ENCODE data around the gene TRPV3.
"Not testable (repeated sequence)": the region's sequence is repeated elsewhere in the genome, so short reads cannot be mapped to it uniquely, and the experiment has no call there.

TRPV3 gene

DNA sequence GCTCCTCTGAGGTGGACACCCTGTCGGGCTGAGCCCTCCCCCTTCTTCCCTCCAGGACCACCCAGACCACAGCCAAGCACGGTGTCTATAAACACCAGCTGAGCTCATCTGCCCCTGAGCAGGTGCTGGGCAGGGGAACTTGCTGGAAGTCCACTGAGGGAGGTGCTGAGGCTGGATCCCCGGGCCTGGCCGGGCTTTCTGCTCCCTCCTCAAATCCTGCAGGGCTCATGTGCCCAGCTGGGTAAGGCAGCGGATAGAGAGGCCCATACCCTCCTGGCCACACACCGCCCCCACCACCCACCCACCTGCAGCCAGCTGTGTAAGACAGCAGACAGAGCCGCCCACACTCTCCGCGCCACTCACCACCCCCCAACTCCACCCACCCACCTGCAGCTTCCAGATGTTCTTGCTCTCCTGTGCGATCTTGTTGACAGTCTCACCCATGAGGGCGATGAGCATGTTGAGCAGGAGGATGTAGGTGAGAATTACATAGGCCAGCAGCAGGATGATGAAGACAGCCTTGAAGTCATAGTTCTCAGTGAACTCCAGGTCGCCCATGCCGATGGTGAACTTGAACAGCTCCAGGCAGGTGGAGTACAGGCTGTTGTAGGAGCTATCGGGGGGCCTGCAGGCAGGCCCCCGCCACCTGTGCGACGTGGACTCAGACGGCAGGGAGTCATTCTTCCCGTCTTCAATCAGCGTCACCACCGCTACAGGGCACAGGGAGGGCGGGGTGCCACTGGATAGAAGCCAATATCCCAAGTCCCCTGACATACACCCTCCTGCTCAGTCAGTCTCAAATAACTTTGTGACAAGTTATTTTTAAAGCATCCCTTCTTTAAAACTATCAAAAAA lies 15.9 kb upstream of the TRPV3 start:
- no peak for DNase-seq

DNA sequence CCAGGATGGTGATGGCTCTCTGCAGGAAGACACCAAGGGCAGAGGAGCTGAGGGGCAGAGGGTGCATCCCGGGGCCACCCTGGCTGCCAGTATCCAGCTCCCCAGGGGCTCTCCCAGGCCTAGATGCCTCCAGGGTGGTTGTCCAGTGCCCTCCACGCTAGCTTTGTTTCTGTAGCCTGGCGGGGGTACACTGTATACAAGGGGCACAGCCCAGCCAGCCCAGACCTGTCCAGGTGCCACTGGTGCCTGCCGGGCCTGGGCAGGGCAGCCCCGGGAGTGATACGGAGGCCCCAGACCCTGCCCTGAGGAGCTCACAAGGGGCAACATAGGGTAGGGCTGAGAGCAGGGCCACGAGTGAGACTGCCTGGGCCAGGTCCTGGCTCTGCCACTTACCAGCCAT lies 14.6 kb upstream of the TRPV3 start:
- no peak for DNase-seq

DNA sequence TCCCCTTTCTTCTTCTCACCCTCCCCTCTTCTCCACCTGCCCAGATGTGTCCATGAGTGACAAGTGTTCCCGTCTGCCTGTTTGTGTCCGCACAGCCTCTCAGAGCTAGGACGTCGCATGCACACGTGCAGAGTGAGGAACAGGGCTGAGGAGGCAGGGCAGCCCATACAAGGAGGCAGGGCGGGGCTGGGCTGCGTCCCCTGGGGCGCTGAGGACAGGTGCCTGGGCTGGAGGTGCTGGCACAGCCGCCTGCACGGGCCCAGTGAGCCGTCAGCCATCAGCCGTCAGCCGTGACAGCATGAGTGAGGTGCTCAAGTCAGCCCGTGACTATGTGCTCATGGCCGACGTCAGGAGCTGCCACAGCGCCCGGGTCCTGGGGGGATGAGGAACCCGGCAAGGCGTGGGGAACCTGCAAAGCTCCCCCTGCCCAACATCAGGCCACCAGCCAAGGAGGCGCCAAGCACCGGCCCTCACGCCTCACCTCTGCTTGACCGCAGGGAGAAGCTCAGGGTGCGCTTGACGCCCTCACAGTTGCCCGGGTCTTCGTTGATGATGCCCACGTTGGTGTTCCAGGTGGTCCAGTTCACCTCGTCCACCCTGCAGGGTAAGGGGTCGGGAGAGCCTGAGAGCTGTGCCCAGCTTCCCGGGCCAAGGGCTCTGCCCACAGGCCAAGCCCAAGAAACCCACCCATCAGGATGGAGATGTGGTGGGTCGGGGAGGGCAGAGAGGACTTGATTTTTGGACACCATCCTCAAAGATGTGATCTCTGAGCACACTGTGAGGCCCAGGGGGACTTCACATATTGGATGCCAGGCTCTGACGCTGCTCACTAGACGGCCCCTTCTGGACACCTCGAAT lies 13.7 kb upstream of the TRPV3 start:
- DNase-seq = no peak

DNA sequence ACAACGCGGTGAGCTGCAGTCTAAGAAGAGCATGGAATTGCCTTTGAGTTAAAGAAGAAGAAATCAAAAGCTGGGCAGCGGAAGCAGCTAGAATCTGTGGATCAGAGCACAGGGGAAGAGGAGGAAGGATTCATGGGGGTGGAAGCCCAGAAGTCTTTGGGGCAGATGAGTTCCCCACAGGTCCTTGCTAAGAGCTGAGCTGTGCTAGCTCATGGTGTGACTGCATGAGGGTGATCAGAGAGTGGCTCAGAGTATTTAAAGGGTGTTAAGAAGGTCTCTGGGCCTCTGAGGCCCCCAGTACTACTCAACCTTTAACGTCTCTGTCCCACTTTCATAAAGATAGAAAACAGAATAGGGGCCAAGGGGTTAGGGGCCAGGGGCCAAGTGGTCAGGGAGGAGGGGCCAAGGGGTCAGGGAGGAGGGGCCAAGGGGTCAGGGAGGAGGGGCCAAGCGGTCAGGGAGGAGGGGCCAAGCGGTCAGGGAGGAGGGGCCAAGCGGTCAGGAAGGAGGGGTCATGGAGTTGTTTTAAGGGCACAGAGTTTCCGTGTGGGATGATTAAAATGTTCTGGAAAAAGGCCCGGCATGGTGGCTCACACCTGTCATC lies 12.0 kb upstream of the TRPV3 start:
- DNase-seq = no peak

DNA sequence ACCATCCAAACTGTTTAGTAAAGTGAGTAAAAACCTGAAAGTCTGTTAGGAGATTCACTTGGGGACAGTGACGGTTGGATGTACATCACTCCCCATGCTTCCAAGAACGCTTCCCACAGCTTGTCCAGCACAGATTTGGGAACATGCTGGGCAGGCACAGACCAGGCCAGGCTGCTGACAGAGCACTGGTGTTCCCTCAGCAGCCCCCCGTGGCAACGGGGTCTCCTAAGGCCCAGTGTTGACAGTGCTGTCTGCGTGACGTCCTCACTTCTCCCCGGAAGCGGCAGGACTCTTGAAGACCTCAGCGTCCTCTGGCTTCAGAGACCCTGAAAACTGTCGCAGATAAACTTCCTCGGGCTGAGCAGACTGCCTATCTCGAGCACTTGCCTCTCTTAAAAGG lies 8.9 kb upstream of the TRPV3 start:
- no peak for DNase-seq

DNA sequence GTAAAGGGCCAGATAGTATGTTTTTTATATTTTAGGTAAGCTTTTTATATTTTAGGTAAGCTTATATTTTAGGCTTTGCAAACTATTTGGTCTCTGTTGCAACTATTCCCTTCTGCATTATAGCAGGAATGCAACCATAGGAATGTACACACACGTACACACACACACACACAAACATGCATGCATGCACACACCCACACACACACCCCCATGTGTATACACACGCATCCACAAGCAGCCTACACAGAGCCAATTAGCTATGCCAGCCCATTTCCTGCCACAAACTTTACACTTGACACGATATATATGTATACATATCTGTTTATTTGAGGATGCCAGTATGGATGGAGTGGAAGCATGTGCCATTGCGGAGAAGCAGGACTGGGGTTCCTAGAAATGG lies 7.5 kb upstream of the TRPV3 start:
- DNase-seq = no peak

DNA sequence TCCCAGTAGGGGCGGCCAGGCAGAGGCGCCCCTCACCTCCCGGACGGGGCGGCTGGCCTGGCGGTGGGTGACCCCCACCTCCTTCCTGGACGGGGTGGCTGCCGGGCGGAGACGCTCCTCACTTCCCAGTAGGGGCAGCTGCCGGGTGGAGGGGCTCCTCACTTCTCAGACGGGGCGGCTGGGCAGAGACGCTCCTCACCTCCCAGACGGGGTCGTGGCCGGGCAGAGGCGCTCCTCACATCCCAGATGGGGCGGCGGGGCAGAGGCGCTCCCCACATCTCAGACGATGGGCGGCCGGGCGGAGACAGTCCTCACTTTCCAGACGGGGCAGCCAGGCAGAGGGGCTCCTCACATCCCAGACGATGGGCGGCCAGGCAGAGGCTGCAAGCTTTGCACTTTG lies 6.6 kb upstream of the TRPV3 start:
- DNase-seq = not testable (repeated sequence)

DNA sequence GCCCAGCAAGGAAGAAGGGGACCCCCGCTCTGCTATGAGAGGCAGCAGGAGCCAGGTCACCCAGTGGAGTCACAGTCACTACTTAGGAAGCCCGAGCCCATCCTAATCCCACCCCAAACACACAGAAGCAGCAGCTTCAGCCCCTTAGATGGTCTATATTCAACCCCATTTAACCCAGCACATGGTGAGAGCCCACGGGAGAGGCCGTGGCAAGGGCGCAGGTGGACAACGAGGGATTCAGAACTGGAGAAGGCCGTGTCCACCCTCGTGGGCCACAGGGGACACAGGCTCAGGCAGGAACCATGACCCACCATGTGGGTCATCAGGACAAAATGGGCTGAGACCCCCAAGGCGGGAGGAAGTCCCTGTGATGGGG lies 1.6 kb upstream of the TRPV3 start:
- no peak for DNase-seq

DNA sequence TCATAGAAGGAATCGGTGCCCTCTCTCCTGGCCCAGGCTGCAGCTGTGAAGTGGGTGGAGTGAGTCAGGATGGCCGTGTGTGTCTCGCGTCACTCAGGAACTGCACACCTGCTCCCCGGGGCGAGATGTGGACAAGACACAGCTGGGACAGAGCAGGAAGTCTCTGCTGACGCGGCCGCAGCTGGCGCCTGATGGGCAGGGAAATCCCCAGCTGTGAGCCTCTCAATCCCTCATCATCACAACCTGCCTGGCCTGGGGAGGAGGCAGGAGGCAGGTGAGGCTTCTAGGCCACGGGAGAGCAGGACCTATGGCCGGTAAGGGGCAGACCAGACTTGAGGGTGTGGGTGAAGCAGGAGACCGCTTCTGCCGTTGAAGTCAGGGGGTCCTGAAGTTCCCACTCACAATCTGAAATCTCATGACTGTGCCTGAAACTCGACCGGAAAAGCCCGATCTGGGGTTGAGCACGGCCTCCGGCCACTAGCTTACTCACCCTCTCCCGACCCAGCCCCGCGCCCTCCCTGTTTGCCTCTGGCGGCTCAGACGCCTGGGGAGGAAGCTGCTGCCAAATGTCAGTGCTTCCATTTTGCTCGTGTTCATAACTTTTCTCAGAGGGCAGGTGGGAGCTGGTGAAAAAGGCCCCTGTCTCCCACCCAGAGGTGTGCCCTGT lies 1.1 kb upstream of the TRPV3 start:
- DNase-seq = no peak

DNA sequence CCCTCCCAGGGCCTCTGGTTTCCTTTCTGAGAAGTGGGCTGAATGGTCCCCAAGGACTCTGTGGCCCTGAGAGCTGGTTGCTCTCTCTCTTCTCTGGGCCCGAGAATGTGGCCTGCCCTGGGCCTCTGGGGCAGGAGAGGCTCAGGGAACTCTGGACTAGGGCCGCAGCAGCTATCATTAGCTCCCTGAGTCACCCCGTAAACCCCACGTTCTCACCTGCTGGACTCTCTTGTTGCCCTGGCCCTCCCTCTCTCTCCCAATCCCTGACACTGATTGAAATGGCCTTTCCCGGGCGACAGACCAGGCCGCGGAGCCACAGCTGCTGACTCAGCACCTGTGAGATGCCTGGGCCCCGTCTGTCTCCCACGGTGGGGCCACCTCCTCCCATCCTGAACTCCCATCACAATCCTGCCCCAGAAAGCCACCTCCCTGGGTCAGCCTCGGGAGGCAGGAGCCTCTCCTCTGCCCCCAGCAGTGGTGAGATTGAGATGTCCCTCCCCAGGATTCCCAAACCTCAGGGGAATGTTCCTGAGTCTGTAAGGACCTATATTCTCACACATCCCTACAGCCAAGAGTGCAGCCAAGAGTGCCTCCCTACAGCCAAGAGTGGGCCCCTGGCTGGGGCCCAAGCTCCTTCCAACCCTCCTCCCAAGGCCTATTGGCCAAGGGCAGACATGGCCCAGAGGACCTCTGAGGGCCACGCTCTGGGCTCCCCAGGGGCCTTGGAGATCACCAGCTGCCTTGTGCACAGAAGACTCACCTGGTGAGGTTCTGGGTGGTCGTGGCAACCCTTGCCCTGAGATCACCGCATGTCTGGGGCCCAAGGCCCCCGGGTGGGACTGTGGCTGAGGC lies 470 bp downstream of the TRPV3 start:
- no peak for DNase-seq

DNA sequence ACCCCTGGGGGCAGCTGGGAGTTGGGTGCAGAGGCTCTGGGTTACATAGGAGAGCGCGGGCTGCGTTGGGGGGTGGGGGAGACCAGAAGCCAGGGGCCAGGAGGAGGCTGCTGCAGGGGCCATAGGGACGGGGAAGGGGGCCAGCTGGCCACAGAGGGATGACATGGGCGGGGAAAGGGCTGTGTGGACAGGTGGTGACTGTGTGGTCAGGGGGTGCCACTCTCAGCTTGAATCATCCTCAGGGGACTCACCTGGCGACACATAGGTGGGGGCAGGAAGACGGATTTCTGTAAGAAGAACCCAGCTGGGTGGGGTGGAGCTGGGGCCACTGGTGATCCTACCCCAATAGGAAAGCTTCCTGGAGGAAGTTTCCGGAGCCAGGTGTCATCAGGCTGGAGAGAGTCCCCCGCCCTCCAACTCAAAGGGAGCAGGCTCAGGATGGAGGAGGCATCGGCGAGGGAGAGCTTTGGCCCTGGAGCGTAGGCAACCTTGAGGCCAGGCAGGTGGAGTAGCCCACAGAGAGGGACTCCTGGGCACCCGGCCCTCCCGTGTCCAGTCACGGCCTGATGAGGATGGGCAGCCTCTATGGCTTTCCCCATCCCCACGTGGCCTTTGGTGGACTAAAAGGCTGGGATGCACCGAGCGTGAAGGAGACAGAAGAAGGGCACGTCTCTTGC lies 1.2 kb downstream of the TRPV3 start:
- no peak for DNase-seq

DNA sequence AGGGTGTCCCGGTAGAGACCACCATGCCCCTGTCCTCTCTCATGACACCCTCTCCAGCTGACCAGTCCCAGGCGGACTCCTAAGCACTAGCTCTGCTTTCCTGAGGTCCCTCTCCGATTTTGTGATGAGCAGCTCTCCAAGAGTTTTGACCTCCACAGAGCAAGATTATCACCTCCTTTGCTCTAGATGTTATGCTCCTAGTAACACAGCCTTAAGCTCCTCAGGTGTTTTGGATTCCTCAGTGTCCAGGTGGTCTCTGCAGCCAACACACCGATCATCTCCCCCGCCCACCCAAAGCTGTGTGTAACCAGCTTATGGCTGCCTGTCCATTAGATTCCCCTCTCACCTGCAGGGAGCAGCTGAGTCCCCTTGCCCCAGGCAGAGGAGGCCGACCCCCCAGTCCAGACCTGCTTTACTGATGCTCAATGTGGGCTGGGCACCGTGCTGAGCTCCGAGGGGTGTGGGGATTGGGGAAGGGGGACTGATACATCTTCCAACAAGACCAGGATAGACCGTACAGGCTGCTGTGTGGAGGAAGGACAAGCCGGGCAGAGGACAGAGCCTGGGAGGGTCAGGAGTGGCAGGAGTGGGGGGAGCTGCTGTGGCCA lies 2.3 kb downstream of the TRPV3 start:
- no peak for DNase-seq

DNA sequence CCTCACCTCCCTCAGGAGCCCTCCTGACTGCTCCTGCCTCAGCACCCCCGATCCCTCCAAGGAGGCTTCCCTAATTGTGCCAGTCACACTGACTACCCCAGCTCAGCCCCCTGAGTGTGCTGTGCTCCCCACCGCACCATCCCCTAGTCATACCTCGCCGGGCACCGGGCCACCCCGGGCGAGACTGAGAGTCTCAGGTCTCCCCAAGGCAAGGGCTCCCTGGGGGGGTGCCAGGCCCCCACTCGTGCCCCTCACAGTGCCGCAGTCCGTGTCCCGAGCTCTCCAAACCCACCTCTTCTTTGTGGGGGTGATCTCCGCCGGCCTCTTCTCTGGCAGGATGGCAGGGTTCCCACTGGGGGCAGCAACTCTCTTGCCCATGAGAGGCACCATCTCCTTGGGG lies 3.2 kb downstream of the TRPV3 start:
- no peak for DNase-seq

DNA sequence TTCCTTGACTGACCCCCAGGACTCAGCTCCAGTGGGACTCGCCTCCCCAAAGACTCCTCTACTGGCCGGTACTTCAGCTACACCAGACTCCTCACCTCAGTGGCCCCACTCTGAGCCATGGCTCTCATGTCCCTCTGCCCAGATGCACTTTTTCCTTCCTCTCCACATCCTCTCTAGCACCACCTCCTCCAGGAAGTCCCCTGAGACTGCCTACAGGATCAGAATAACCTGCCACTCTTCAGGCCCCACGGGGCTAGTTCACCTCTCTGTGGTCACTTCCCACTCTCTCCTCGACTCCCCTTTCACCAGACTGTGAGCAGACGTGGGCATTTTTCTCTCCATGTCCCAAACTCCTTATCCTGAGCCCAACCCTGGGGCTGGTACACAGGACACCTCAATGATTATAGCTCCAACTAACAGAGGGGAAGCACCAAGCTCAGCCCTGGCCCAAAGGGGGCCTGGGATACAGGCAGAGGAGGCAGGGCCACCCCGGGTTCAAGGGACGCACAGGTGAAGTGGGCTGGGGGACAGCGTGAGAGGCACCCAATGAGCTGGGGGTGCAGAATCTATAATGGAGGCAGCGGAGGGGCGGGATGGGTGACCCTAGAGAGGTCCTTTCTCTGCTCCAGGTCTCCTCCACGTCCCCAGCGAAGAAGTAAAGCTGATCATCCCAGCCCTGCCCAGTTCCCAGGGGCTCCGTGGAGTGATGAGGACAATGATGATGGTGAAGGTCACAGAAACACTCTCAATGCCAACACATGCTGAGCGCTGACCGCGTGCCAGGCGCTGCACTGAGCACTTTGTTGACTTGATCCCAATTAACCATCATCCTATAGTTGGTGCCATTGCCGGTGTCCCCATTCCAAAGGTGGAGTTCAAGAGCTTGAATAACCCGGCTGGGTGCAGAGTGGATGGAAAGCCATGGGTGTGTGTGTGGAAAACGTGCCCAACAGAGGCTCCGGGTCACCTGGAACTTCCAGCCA lies 3.9 kb downstream of the TRPV3 start:
- no peak for DNase-seq

DNA sequence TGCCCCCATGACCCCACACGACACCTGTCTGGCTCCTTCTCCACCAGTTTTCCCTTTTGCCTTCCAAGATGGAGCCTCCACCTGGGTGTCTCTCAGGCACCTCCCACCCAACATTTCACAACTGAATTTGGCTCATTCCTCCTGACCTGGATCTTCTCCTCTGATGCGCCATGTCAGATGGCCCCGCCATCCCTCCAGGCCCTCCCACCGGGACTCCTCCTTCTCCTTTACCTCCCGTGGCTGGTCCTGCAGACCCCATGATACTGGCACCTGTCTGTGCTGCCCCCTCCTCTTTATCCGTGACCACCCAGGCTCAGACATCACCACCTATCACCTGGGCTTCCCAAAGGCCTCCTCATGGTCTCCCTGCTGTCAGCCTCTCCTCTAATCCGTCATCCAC lies 4.7 kb downstream of the TRPV3 start:
- DNase-seq = no peak

DNA sequence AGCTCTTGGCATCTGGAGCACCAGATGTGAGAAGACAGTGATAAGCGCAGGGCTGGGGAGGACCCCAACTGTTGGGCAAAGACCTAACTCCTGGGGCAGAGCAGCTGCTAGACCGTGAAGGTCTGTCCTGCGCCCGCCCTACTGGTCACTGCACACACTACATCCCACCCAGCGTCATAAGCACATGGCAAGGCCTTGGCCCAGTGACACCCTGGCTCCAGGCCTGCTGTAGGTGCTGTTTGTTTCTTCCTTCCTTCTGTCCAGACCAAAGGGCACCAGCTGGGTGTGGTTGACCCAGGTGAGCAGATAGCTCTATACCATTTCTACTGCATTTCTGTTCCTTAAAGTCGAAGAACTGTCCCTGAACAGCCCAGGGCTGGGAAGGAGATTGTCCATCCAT lies 6.4 kb downstream of the TRPV3 start:
- DNase-seq = no peak

DNA sequence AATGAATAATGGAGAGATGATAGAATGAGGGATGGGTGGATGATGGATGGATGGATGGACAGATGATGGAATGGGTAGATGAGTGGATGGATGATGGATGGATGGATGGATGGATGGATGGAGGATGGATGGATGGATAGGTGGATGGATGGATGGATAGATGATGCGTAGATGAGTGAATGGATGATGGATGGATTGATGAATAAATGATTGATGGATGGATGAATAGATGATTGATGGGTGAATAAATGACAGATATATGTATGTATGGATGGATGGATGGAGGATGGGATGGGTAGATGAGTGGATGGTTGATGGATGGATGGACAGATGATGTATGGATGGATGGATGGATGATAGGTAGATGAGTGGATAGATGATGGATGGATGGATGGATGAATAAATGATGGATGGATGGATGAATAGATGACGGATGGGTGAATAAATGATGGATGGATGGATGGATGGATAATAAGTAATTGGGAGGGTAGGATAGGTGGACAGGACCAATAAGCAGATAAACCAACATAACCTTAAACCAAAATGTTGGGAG lies 7.9 kb downstream of the TRPV3 start:
- DNase-seq = no peak

DNA sequence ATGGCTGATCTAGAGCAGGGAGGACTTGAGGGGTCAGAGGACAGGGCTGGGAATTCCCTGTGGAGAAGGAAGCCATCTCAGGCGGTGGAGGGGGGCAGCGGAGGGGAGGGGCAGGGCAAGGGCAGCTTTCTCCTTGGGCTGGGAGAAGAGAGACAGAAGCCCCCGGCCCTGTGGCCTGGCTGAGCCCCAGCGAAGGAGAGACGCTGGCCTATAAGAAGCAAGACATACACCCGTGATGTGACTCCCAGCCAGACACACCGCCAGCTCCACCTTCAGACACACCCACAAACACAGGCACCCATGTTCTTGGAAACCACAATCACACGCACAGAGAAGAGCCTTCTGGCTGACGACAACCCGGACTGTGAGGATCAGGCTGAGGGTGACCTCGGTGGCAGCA lies 10.0 kb downstream of the TRPV3 start:
- DNase-seq = no peak

DNA sequence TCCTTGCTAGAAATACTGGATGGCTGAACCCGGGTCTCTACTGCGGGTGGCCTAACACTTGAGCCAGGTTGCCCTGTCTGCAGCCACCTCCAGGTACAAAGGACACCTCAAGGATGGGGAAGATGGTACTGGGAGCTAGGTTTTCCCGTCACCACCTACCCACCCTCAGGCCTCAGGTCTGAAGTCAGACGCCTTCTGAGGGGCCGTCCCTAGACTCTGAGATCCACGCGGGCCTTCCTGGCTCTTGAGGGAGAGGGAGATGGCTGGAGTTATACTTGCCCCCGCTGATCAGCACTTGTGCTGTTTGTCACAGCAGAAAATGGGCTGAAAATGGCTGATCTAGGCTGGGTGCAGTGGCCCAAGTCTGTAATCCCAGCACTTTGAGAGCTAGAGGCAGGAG lies 10.6 kb downstream of the TRPV3 start:
- no peak for DNase-seq

DNA sequence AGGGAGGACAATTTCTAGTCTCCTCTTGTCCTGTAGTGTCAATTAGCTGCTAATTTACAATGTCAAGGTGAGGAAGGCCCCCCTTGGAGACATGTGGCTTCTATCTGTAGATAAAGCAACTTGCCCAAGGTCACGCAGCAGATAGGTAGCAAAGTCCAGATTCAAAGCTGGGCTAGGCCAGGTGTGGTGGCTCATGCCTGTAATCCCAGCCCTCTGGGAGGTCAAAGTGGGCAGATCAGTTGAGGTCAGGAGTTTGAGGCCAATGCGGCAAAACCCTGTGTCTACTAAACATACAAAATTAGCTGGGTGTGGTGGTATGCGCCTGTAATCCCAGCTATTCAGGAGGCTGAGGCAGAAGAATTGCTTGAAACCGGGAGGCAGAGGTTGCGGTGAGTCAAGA lies 11.1 kb downstream of the TRPV3 start:
- no peak for DNase-seq
